H1 (cell line): ENCODE results near the gene GSTA1. TPM values are rescaled to one million over a fixed set of nuclear protein-coding genes. Genes with fewer than 3 reads are reported as not detected.

ENCODE experiments used
- CTCF ChIA-PET: fragments of 300-600 bp; sonication (Branson Sonifier 250); formaldehyde crosslinking; loops from one replicate; lab custom pipeline; 2021; ENCODE audit not compliant: partially characterized antibody; lab: Charles Lee
- POLR2A ChIA-PET: fragments of 300-600 bp; sonication (Branson Sonifier 250); formaldehyde crosslinking; loops from one replicate; lab custom pipeline; 2021; ENCODE audit warnings: inconsistent platforms; ENCODE audit not compliant: partially characterized antibody; lab: Charles Lee
- DNase-seq, 2 experiments: peaks; one replicate each; pipeline versions ENCODE4 v3.0.0 to v3.0.0-alpha.2; 2010 to 2022; ENCODE audit warnings: low spot score in 2 of 2, low read depth in 1 of 2, mixed read lengths in 1 of 2
- FAIRE-seq: peaks from 2 replicates; lab custom pipeline; 2011; peaks lifted over from hg19 to GRCh38; lab: Jason Lieb, UNC
- H2AFZ ChIP-seq: 2 replicates; pipeline ENCODE4 v1.8.1; 2012; ENCODE audit warnings: low read length, inconsistent platforms
- H2AK5ac ChIP-seq: 2 replicates; pipeline ENCODE4 v1.6.1; 2013; ENCODE audit warnings: low read depth, low read length
- H2BK120ac ChIP-seq: replicated peaks from 2 replicates; pipeline ENCODE3; 2013; ENCODE audit warnings: low read depth, low read length, inconsistent platforms
- H2BK12ac ChIP-seq: 2 replicates; pipeline ENCODE4 v1.6.1; 2013; ENCODE audit warnings: low read depth, low read length
- H2BK15ac ChIP-seq: 2 replicates; pipeline ENCODE4 v1.6.1; 2013; ENCODE audit warnings: low read length
- H2BK20ac ChIP-seq: 2 replicates; pipeline ENCODE4 v1.6.1; 2013; ENCODE audit warnings: low read length
- H2BK5ac ChIP-seq: 2 replicates; pipeline ENCODE4 v1.6.1; 2013; ENCODE audit warnings: low read depth, low read length
- H3K14ac ChIP-seq: 2 replicates; pipeline ENCODE4 v1.6.1; 2013; ENCODE audit warnings: inconsistent platforms; ENCODE audit not compliant: insufficient read length
- H3K18ac ChIP-seq: 2 replicates; pipeline ENCODE4 v1.6.1; 2013; ENCODE audit warnings: low read length; ENCODE audit errors: extremely low read depth
- H3K23ac ChIP-seq: 2 replicates; pipeline ENCODE4 v1.6.1; 2013; ENCODE audit warnings: inconsistent platforms; ENCODE audit not compliant: insufficient read length
- H3K23me2 ChIP-seq: 2 replicates; pipeline ENCODE4 v1.6.1; 2013; ENCODE audit warnings: low read depth, low read length
- H3K27ac ChIP-seq: 2 replicates; pipeline ENCODE4 v1.6.1; 2011; ENCODE audit warnings: low read depth, low read length, inconsistent platforms
- H3K27me3 ChIP-seq, 4 experiments: replicated peaks in 1 of 4; 1 replicate in 1 of 4; 2 replicates in 3 of 4; pipeline versions ENCODE4 v1.6.1 to v1.8.1; 2011 to 2013; ENCODE audit warnings: low read length in 3 of 4, mild to moderate bottlenecking in 3 of 4, inconsistent platforms in 2 of 4, mixed read lengths in 2 of 4, moderate library complexity in 1 of 4; ENCODE audit not compliant: control insufficient read depth in 3 of 4, insufficient read depth in 3 of 4; ENCODE audit errors: extremely low read depth in 1 of 4
- H3K36me3 ChIP-seq, 4 experiments: 2 replicates each; pipeline versions ENCODE4 v1.6.1 to v1.8.1; 2011 to 2013; ENCODE audit warnings: mild to moderate bottlenecking in 4 of 4, low read length in 3 of 4, moderate library complexity in 2 of 4, control low read depth in 1 of 4, inconsistent platforms in 1 of 4; ENCODE audit not compliant: insufficient read depth in 4 of 4, control insufficient read depth in 2 of 4
- H3K4ac ChIP-seq: replicated peaks from 2 replicates; pipeline ENCODE3; 2013; ENCODE audit warnings: low read length, low read depth, mixed read lengths, inconsistent platforms; ENCODE audit not compliant: insufficient read length
- H3K4me1 ChIP-seq, 4 experiments: replicated peaks in 1 of 4; 1 replicate in 1 of 4; 2 replicates in 3 of 4; pipeline versions ENCODE4 v1.6.1 to v1.8.1; 2011 to 2013; ENCODE audit warnings: low read length in 3 of 4, inconsistent platforms in 2 of 4, mixed read lengths in 1 of 4; ENCODE audit not compliant: insufficient read depth in 4 of 4, control insufficient read depth in 3 of 4
- H3K4me2 ChIP-seq, 2 experiments: 2 replicates each; pipeline versions ENCODE4 v1.6.1 to v1.8.1; 2011 to 2013; ENCODE audit warnings: low read depth in 2 of 2, low read length in 2 of 2, control low read depth in 1 of 2, inconsistent platforms in 1 of 2, mild to moderate bottlenecking in 1 of 2; ENCODE audit not compliant: insufficient read depth in 1 of 2
- H3K4me3 ChIP-seq, 4 experiments: fragments of 200-600, 300-600 bp in 1 of 4; sonication (generic), shearing (Covaris generic), sonication (Bioruptor Twin) in 1 of 4; 2 replicates each; pipeline versions ENCODE4 v1.5.1 to v1.8.1; 2011 to 2016; ENCODE audit warnings: low read length in 4 of 4, low read depth in 3 of 4, control low read depth in 2 of 4, inconsistent platforms in 2 of 4, mild to moderate bottlenecking in 2 of 4, mixed read lengths in 1 of 4, moderate library complexity in 1 of 4; ENCODE audit not compliant: insufficient read depth in 2 of 4; ENCODE audit errors: extremely low read depth in 1 of 4
- H3K56ac ChIP-seq: replicated peaks from 2 replicates; pipeline ENCODE3; 2013; ENCODE audit warnings: low read depth, mild to moderate bottlenecking, mixed read lengths, low read length, inconsistent platforms; ENCODE audit not compliant: insufficient read length
- H3K79me1 ChIP-seq: 2 replicates; pipeline ENCODE4 v1.6.1; 2013; ENCODE audit warnings: low read depth, low read length, control low read depth
- H3K79me2 ChIP-seq, 2 experiments: 2 replicates each; pipeline versions ENCODE4 v1.6.1 to v1.8.1; 2012 to 2013; ENCODE audit warnings: low read length in 2 of 2, mild to moderate bottlenecking in 2 of 2, inconsistent platforms in 1 of 2; ENCODE audit not compliant: insufficient read depth in 2 of 2, control insufficient read depth in 1 of 2
- H3K9ac ChIP-seq, 4 experiments: replicated peaks in 1 of 4; 1 replicate in 1 of 4; 2 replicates in 3 of 4; pipeline versions ENCODE4 v1.6.1 to v1.8.1; 2011 to 2013; ENCODE audit warnings: low read depth in 3 of 4, low read length in 3 of 4, control low read depth in 2 of 4, mild to moderate bottlenecking in 2 of 4, moderate library complexity in 2 of 4, inconsistent platforms in 1 of 4; ENCODE audit errors: extremely low read depth in 1 of 4
- H3K9me3 ChIP-seq, 2 experiments: 2 replicates each; pipeline versions ENCODE4 v1.6.1 to v1.8.1; 2012 to 2013; ENCODE audit warnings: mild to moderate bottlenecking in 2 of 2, moderate library complexity in 2 of 2, control low read depth in 1 of 2, inconsistent platforms in 1 of 2, low read depth in 1 of 2, low read length in 1 of 2, mixed read lengths in 1 of 2; ENCODE audit not compliant: insufficient read depth in 2 of 2
- H4K20me1 ChIP-seq, 2 experiments: replicated peaks in 1 of 2; 2 replicates each; pipeline versions ENCODE3 to v1.8.1; 2011 to 2013; ENCODE audit warnings: inconsistent platforms in 2 of 2, low read length in 2 of 2, mild to moderate bottlenecking in 1 of 2; ENCODE audit not compliant: insufficient read depth in 2 of 2, control insufficient read depth in 1 of 2
- H4K5ac ChIP-seq: 2 replicates; pipeline ENCODE4 v1.6.1; 2013; ENCODE audit warnings: low read length, low read depth, mixed read lengths, inconsistent platforms; ENCODE audit not compliant: insufficient read length
- H4K8ac ChIP-seq: 2 replicates; pipeline ENCODE4 v1.8.0; 2013; ENCODE audit warnings: mild to moderate bottlenecking, moderate library complexity, low read length, inconsistent platforms; ENCODE audit not compliant: insufficient read depth; ENCODE audit errors: extremely low read depth
- H4K91ac ChIP-seq: replicated peaks from 2 replicates; pipeline ENCODE3; 2013; ENCODE audit warnings: low read length, mixed read lengths, inconsistent platforms; ENCODE audit not compliant: insufficient read length
- ATF2 ChIP-seq: IDR thresholded peaks from 2 replicates; pipeline ENCODE4 v1.6.1; 2012; ENCODE audit warnings: low read length, inconsistent platforms
- ATF3 ChIP-seq: IDR thresholded peaks from 2 replicates; pipeline ENCODE4 v1.6.1; 2011; ENCODE audit warnings: low read depth, mild to moderate bottlenecking, low read length; ENCODE audit not compliant: insufficient read depth
- CBX5 ChIP-seq: fragments of 300-800, 300-1000 bp; sonication (generic); IDR thresholded peaks from 2 replicates; pipeline ENCODE4 v1.7.1; 2016; ENCODE audit warnings: antibody characterized with exemption, low read length, low read depth
- CREB1 ChIP-seq: IDR thresholded peaks from 2 replicates; pipeline ENCODE4 v1.6.1; 2012; ENCODE audit warnings: inconsistent platforms
- KDM1A ChIP-seq: fragments of 200-600, 300-600 bp; sonication (generic); IDR thresholded peaks from 2 replicates; pipeline ENCODE4 v1.7.1; 2016; ENCODE audit warnings: mild to moderate bottlenecking, low read length, borderline replicate concordance
- NRF1 ChIP-seq: IDR thresholded peaks from 2 replicates; pipeline ENCODE4 v1.6.1; 2011; ENCODE audit warnings: mild to moderate bottlenecking, low read depth, low read length, improper control_type of control experiment
- PHF8 ChIP-seq: fragments of 200-600 bp; sonication (generic); conservative IDR thresholded peaks from 2 replicates; pipeline ENCODE4 v1.7.1; 2012; ENCODE audit warnings: low read depth, mild to moderate bottlenecking, inconsistent platforms, low read length, moderate library complexity
- RNF2 ChIP-seq: fragments of 200-900, 300-1000 bp; sonication (generic); IDR thresholded peaks from 2 replicates; pipeline ENCODE4 v1.7.1; 2016; ENCODE audit warnings: borderline replicate concordance, low read depth, mild to moderate bottlenecking, antibody characterized with exemption, low read length; ENCODE audit not compliant: poor library complexity, severe bottlenecking; ENCODE audit errors: missing control alignments
- SIRT6 ChIP-seq: IDR thresholded peaks from one replicate; pipeline ENCODE4 v1.7.1; 2012; ENCODE audit warnings: low read length, inconsistent platforms
- SRF ChIP-seq: IDR thresholded peaks from 2 replicates; pipeline ENCODE4 v1.6.1; 2011; ENCODE audit warnings: mild to moderate bottlenecking, low read depth, low read length, moderate library complexity
- SUZ12 ChIP-seq: fragments of 200-600 bp; sonication (generic); IDR thresholded peaks from 2 replicates; pipeline ENCODE4 v1.6.1; 2012; ENCODE audit warnings: mild to moderate bottlenecking, inconsistent platforms, low read length, moderate library complexity, mixed read lengths
- TCF12 ChIP-seq: IDR thresholded peaks from 2 replicates; pipeline ENCODE4 v1.6.1; 2011; ENCODE audit warnings: low read depth, mild to moderate bottlenecking, low read length
- WGBS, 2 experiments: shearing (Covaris generic) in 1 of 2; methylation state at CpG; one replicate each; pipeline versions ENCODE4 v1.1.6 to v1.1.7; 2013 to 2015; ENCODE audit warnings: low lambda C conversion rate in 2 of 2, mixed read lengths in 2 of 2, inconsistent platforms in 1 of 2, low coverage in 1 of 2, missing lambda C conversion rate in 1 of 2; ENCODE audit not compliant: insufficient replicate concordance in 2 of 2, insufficient coverage in 1 of 2, insufficient read length in 1 of 2; ENCODE audit errors: extremely low coverage in 1 of 2, missing lambda C conversion rate in 1 of 2; 5-methylcytosine and 5-hydroxymethylcytosine counted together
- polyA plus RNA-seq, 7 experiments: library from polyadenylated mRNA; depleted of rRNA in 3 of 7; stranded (reverse) in 5 of 7; unstranded in 2 of 7; fragments of >200 nt in 5 of 7; fragments of 200-250 nt in 2 of 7; gene quantifications; 1 replicate in 5 of 7; 2 replicates in 1 of 7; 4 replicates in 1 of 7; pipeline versions ENCODE4 v1.2.1 to v1.2.3, GENCODE V29; 2011 to 2013; ENCODE audit warnings: missing spikeins in 2 of 7, mixed read lengths in 2 of 7
- total RNA-seq: library from RNA; stranded (reverse); fragmentation: NEBNext Ultra II Directional; extraction: Animal tissue kit (Norgen Biotek cat#: 25700); gene quantifications from 2 replicates; pipeline ENCODE4 v1.2.1, GENCODE V29; 2021

GSTA1 gene
- total and polyA plus RNA-seq, 2 of the 8 experiments (the other 6 are each of a cell fraction or from before 2014, with no cell fraction given): 0.08 TPM; not detected in 1

GRCh38 chr6:52821842-52822241 is 18.2 kb upstream of the GSTA1 start:
- H3K4me3 ChIP-seq: no peak overlapping the region
- H3K9ac ChIP-seq: no peak overlapping the region
- no peak overlapping the region for H2BK20ac ChIP-seq
- no peaks in the 10 kb centered on the region for H4K20me1 ChIP-seq
- no peaks in the 10 kb centered on the region for H3K23me2 ChIP-seq
- no peak overlapping the region for H2AFZ ChIP-seq
- H3K79me1 ChIP-seq: no peaks in the 10 kb centered on the region
- H3K4me1 ChIP-seq: no peaks in the 10 kb centered on the region
- CTCF ChIA-PET: interaction anchor here (0.7 to 1.2 kb wide), 2 partner anchors 97 to 414 kb away, joined by 4 to 5 read pairs; no protein-coding TSS in a partner anchor
- H4K91ac ChIP-seq: no peak overlapping the region
- H2BK120ac ChIP-seq: no peak overlapping the region
- H3K14ac ChIP-seq: no peak overlapping the region
- no peak overlapping the region for H2BK5ac ChIP-seq
- POLR2A ChIA-PET: no interaction called here
- peaks cover 0 to 13% of the 10 kb centered on the region in 2 experiments; a peak in 1 of 4 replicates for H3K9me3 ChIP-seq
- H3K79me2 ChIP-seq: no peaks in the 10 kb centered on the region
- H3K4ac ChIP-seq: no peak overlapping the region
- H3K4me2 ChIP-seq: no peak overlapping the region
- 76% methylated on average over 1 of the region's 1 CpG; no CpG with 5 or more reads in 1 of the 2 experiments for WGBS, 2 experiments
- H4K8ac ChIP-seq: no peak overlapping the region
- no peaks in the 10 kb centered on the region for H3K36me3 ChIP-seq
- H2BK12ac ChIP-seq: no peak overlapping the region
- no peak overlapping the region for H2AK5ac ChIP-seq
- no peaks in the 10 kb centered on the region for H3K27me3 ChIP-seq
- no peak for FAIRE-seq
- no peak for DNase-seq
- H3K23ac ChIP-seq: no peak overlapping the region
- no peak overlapping the region for H2BK15ac ChIP-seq
- no peak overlapping the region for H3K18ac ChIP-seq
- no peak overlapping the region for H3K27ac ChIP-seq
- H3K56ac ChIP-seq: no peak overlapping the region
- no peak overlapping the region for H4K5ac ChIP-seq
- TF ChIP-seq CREB1: no peak
- TF ChIP-seq SIRT6: no peak
- no peak for TF ChIP-seq NRF1
- no peak for TF ChIP-seq ATF2
- no peak for TF ChIP-seq SRF
- TF ChIP-seq RNF2: no peak
- TF ChIP-seq ATF3: no peak
- no peak for TF ChIP-seq CBX5
- TF ChIP-seq TCF12: no peak
- TF ChIP-seq KDM1A: no peak
- no peak for TF ChIP-seq PHF8
- TF ChIP-seq SUZ12: no peak
